HT1080 (cell line): Measurements from ENCODE around the gene EXD2. TPM values are rescaled to one million over a fixed set of nuclear protein-coding genes. Genes with fewer than 3 reads are reported as not detected.
"Not testable (repeated sequence)": the region's sequence is repeated elsewhere in the genome, so short reads cannot be mapped to it uniquely, and the experiment has no call there.

Experiments used
- DNase-seq: peaks from one replicate; pipeline ENCODE4 v3.0.0-alpha.2; 2015; ENCODE audit warnings: low read depth
- small RNA-seq: library from RNA; depleted of rRNA; stranded (forward); fragments of <200 nt; gene quantifications from one replicate; pipeline ENCODE3, GENCODE V24; 2014
- total RNA-seq: library from RNA; depleted of rRNA; stranded (reverse); fragments of >200 nt; shearing (Covaris generic); gene quantifications from 2 replicates; pipeline ENCODE4 v1.2.3, GENCODE V29; 2014; rRNA removed

EXD2 gene
- total RNA-seq, 1 experiment from 2014 or later: 13.5 TPM

- DNase-seq: not testable (repeated sequence)
Observed at GRCh38 chr14:69277356-69277755, 86.1 kb downstream of the EXD2 start.

- no peak for DNase-seq
Observed at GRCh38 chr14:69280746-69281291, 89.5 kb downstream of the EXD2 start.

- DNase-seq: no peak
Observed at GRCh38 chr14:69281450-69282169, 90.3 kb downstream of the EXD2 start.

GRCh38 chr14:69282448-69282847, 91.2 kb downstream of the EXD2 start:
- no peak for DNase-seq

- no peak for DNase-seq
Observed at GRCh38 chr14:69284170-69284569, 92.9 kb downstream of the EXD2 start.

- DNase-seq: no peak
Observed at GRCh38 chr14:69285661-69286255, 94.5 kb downstream of the EXD2 start.

GRCh38 chr14:69287098-69288010, 96.1 kb downstream of the EXD2 start:
- DNase-seq: peak; percentile 32

- DNase-seq: peak; percentile 20
Observed at GRCh38 chr14:69288011-69288771, 96.9 kb downstream of the EXD2 start.

GRCh38 chr14:69288956-69289705, 97.8 kb downstream of the EXD2 start:
- DNase-seq: no peak

- no peak for DNase-seq
Observed at GRCh38 chr14:69289811-69290520, 98.7 kb downstream of the EXD2 start.

GRCh38 chr14:69290881-69291280, 99.6 kb downstream of the EXD2 start:
- not testable (repeated sequence) for DNase-seq

GRCh38 chr14:69291396-69291795, 100.1 kb downstream of the EXD2 start:
- no peak for DNase-seq

GRCh38 chr14:69291891-69292561, 100.7 kb downstream of the EXD2 start:
- DNase-seq: peak; percentile 38

Small RNA genes within 50 kb of the gene (small RNA-seq; reads per million reads assigned to genes)
- not detected for gene RF00019

Other genes with a start within 250 kb of the EXD2 start
- gene ACTN1, start 212.2 kb upstream of the EXD2 start, total RNA-seq: 198 and 266 TPM in 2 replicates
- 7.7 and 9.5 TPM in 2 replicates for gene DCAF5, start 38.4 kb upstream of the EXD2 start, total RNA-seq
- gene GALNT16, start 68.7 kb downstream of the EXD2 start, total RNA-seq: 7.8 and 12.6 TPM in 2 replicates
- gene ERH, start 206.8 kb downstream of the EXD2 start, total RNA-seq: 565 and 597 TPM in 2 replicates
- 74.7 and 85.0 TPM in 2 replicates for gene SLC39A9, start 207.2 kb downstream of the EXD2 start, total RNA-seq